Endometrial microvascular endothelial cells (primary cell): ENCODE results near the gene LCA5. TPM values are rescaled to one million over a fixed set of nuclear protein-coding genes. Genes with fewer than 3 reads are reported as not detected.
"Not testable (repeated sequence)": the region's sequence is repeated elsewhere in the genome, so short reads cannot be mapped to it uniquely, and the experiment has no call there.

ENCODE experiments used
- in situ Hi-C: cut with HindIII; loops from 2 replicates; pipeline ENCODE4 v1.10.0; 2017; ENCODE audit warnings: low sequenced_read_pairs, low pct_unique_long_range_greater_than_20kb; ENCODE audit errors: inconsistent ontology term
- total RNA-seq: library from RNA; depleted of rRNA; stranded (reverse); fragments of >200 nt; gene quantifications from one replicate; pipeline ENCODE4 v1.2.3, GENCODE V29; 2015; ENCODE audit errors: inconsistent ontology term

Gene LCA5
- total RNA-seq: 2.4 TPM

- in situ Hi-C loops: no loop called here
Observed at GRCh38 chr6:79536954-79537747, at the start of gene LCA5. Gene LCA5 (minus strand): TSS chr6:79537430. CDS start chr6:79518894, 18,536 bp downstream.

GRCh38 chr6:79586548-79586947 lies 49.3 kb upstream of the LCA5 start:
- in situ Hi-C loops: no loop called here

- in situ Hi-C loops: no loop called here
Observed at GRCh38 chr6:79584332-79584731, 47.1 kb upstream of the LCA5 start.

- in situ Hi-C loops: not testable (repeated sequence)
Observed at GRCh38 chr6:79577926-79578325, 40.7 kb upstream of the LCA5 start.

- in situ Hi-C loops: no loop called here
Observed at GRCh38 chr6:79574630-79575225, 37.5 kb upstream of the LCA5 start.

GRCh38 chr6:79574174-79574573 lies 36.9 kb upstream of the LCA5 start:
- in situ Hi-C loops: no loop called here

- in situ Hi-C loops: no loop called here
Observed at GRCh38 chr6:79571030-79571367, 33.8 kb upstream of the LCA5 start.

- in situ Hi-C loops: no loop called here
Observed at GRCh38 chr6:79570129-79571029, 33.1 kb upstream of the LCA5 start.

- in situ Hi-C loops: no loop called here
Observed at GRCh38 chr6:79568996-79569395, 31.8 kb upstream of the LCA5 start.

GRCh38 chr6:79564636-79565035 lies 27.4 kb upstream of the LCA5 start:
- in situ Hi-C loops: no loop called here

- in situ Hi-C loops: no loop called here
Observed at GRCh38 chr6:79559706-79560105, 22.5 kb upstream of the LCA5 start.

- in situ Hi-C loops: no loop called here
Observed at GRCh38 chr6:79557673-79558467, 20.6 kb upstream of the LCA5 start.

GRCh38 chr6:79554305-79554704 lies 17.1 kb upstream of the LCA5 start:
- in situ Hi-C loops: no loop called here

GRCh38 chr6:79551401-79551800 lies 14.2 kb upstream of the LCA5 start:
- in situ Hi-C loops: no loop called here

- in situ Hi-C loops: no loop called here
Observed at GRCh38 chr6:79548304-79548703, 11.1 kb upstream of the LCA5 start.

GRCh38 chr6:79546186-79546585 lies 9.0 kb upstream of the LCA5 start:
- in situ Hi-C loops: no loop called here

- in situ Hi-C loops: no loop called here
Observed at GRCh38 chr6:79544939-79545450, 7.8 kb upstream of the LCA5 start.

- in situ Hi-C loops: no loop called here
Observed at GRCh38 chr6:79544299-79544927, 7.2 kb upstream of the LCA5 start.
